BJ (cell line): ENCODE results near the gene CHID1. TPM values are rescaled to one million over a fixed set of nuclear protein-coding genes. Genes with fewer than 3 reads are reported as not detected.
A peak's percentile ranks its signal among the peaks of the same experiment; 100 is the strongest.

ENCODE experiments used
- CTCF ChIA-PET: fragments of 350-600 bp; formaldehyde crosslinking; extraction: SDS; loops from one replicate; lab custom pipeline; 2021; ENCODE audit warnings: antibody characterized with exemption, inconsistent platforms; lab: Yijun Ruan, JAX
- POLR2A ChIA-PET: fragments of 300-600 bp; sonication (Branson Sonifier 250); formaldehyde crosslinking; extraction: SDS; loops from one replicate; lab custom pipeline; 2021; ENCODE audit warnings: antibody characterized with exemption; lab: Charles Lee
- DNase-seq: peaks from one replicate; pipeline ENCODE4 v3.0.0-alpha.2; 2011; ENCODE audit warnings: low read depth
- H3K27me3 ChIP-seq: 2 replicates; pipeline ENCODE4 v1.6.0; 2011; ENCODE audit warnings: low read length; ENCODE audit not compliant: control insufficient read depth, insufficient read depth
- H3K36me3 ChIP-seq: 2 replicates; pipeline ENCODE4 v1.5.1; 2011; ENCODE audit warnings: low read length; ENCODE audit not compliant: control insufficient read depth, insufficient read depth
- H3K4me3 ChIP-seq: 2 replicates; pipeline ENCODE4 v1.5.1; 2011; ENCODE audit warnings: low read depth, mild to moderate bottlenecking, control low read depth, low read length
- CTCF ChIP-seq: IDR thresholded peaks from 2 replicates; pipeline ENCODE4 v1.5.1; 2011; ENCODE audit warnings: low read depth, mild to moderate bottlenecking, control low read depth, inconsistent platforms, low read length, moderate library complexity; ENCODE audit not compliant: insufficient read depth
- polyA plus RNA-seq: library from polyadenylated mRNA; depleted of rRNA; stranded (reverse); fragments of >200 nt; gene quantifications from 2 replicates; pipeline ENCODE4 v1.2.3, GENCODE V29; 2011

The CHID1 gene
- polyA plus RNA-seq, 1 experiment, result 178 TPM

GRCh38 chr11:849104-849824, 61.3 kb downstream of the CHID1 start:
- Histone ChIP-seq H3K36me3 (peaks cover 6% of the 10 kb centered on the region), H3K4me3 (peak overlapping the region; percentile 42), H3K27me3 (no peaks in the 10 kb centered on the region)
- POLR2A ChIA-PET, result no interaction called here
- no peak for TF ChIP-seq CTCF
- DNase-seq, result no peak
- CTCF ChIA-PET, result interaction anchor here (0.5 to 4.4 kb wide), 14 partner anchors 8 to 237 kb away, joined by 3 to 20 read pairs (median 4); partner anchors contain the start of gene PNPLA2

GRCh38 chr11:848380-848931, 62.2 kb downstream of the CHID1 start:
- TF ChIP-seq CTCF, result peak; percentile 92
- Histone ChIP-seq H3K4me3 (no peak overlapping the region), H3K27me3 (no peaks in the 10 kb centered on the region), H3K36me3 (peaks cover 6% of the 10 kb centered on the region)
- DNase-seq, result no peak
- ChIA-PET POLR2A (no interaction called here), CTCF (interaction anchor here (0.5 to 4.4 kb wide), 15 partner anchors 8 to 237 kb away, joined by 3 to 20 read pairs (median 3); partner anchors contain the start of gene PNPLA2)

- ChIA-PET CTCF (interaction anchor here (0.8 to 4.4 kb wide), 11 partner anchors 9 to 236 kb away, joined by 3 to 20 read pairs (median 3); partner anchors contain the start of gene PNPLA2), POLR2A (no interaction called here)
- TF ChIP-seq CTCF, result no peak
- no peak for DNase-seq
- Histone ChIP-seq H3K27me3 (no peaks in the 10 kb centered on the region), H3K36me3 (peaks cover 6% of the 10 kb centered on the region), H3K4me3 (no peak overlapping the region)
Observed at GRCh38 chr11:847876-848275, 62.7 kb downstream of the CHID1 start.

- no peak overlapping the region for H3K4me3 ChIP-seq
- ChIA-PET CTCF (interaction anchor here (0.6 to 4.4 kb wide), 6 partner anchors 12 to 204 kb away, joined by 3 to 20 read pairs (median 4); partner anchors contain the start of gene CD151), POLR2A (no interaction called here)
- DNase-seq, result no peak
- peaks cover 5% of the 10 kb centered on the region for H3K36me3 ChIP-seq
- TF ChIP-seq CTCF, result no peak
- no peaks in the 10 kb centered on the region for H3K27me3 ChIP-seq
Observed at GRCh38 chr11:846496-847098, 64.0 kb downstream of the CHID1 start.
